Measurements from ENCODE around the gene KCNIP1. TPM values are rescaled to one million over a fixed set of nuclear protein-coding genes. Genes with fewer than 3 reads are reported as not detected.

KCNIP1 gene
- total and polyA plus RNA-seq, 2 of the 8 experiments (the other 6 are each of a cell fraction or from before 2014, with no cell fraction given) = 0.52 to 0.83 TPM

- TF ChIP-seq CHD7 (IDR thresholded peaks at IDR 0.05; ENCODE audit: insufficient replicate concordance, low read length) = no peak
- TF ChIP-seq CTBP2 (IDR thresholded peaks at IDR 0.05; ENCODE audit: borderline replicate concordance, insufficient read depth, insufficient read length, low read length) = no peak
- TF ChIP-seq GABPA (IDR thresholded peaks at IDR 0.05; ENCODE audit: borderline replicate concordance, insufficient read depth, low read length) = no peak
- TF ChIP-seq KDM1A (IDR thresholded peaks at IDR 0.05; ENCODE audit: borderline replicate concordance, low read length) = no peak
- TF ChIP-seq ZNF274 (IDR thresholded peaks at IDR 0.05; ENCODE audit: borderline replicate concordance, extremely low read depth, low read length) = no peak
- TF ChIP-seq BRCA1 (IDR thresholded peaks at IDR 0.05; ENCODE audit: low read depth, low read length) = no peak
Measured at GRCh38 chr5:170466553-170466952, 37.3 kb upstream of the KCNIP1 start (continued).

Data from H1 (cell line).